ENCODE measurements around the gene PRKG1.
"Not testable (repeated sequence)": the region's sequence is repeated elsewhere in the genome, so short reads cannot be mapped to it uniquely, and the experiment has no call there.

Gene PRKG1

DNA sequence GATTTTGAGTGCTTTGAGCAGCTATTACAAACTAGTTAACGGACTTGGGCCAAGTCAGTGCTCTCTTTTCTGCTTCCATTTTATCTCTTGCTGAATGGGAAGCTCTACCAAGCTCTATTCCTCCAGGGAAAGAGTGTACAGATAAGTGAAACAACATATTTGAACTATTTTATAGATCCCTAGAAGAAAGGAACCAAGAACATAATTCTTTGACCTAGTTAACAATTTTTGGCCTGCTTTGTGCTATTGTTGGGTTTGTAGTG is 244.8 kb downstream of the PRKG1 start:
- DNase-seq (ENCODE audit: low read depth in 1 of 2, low spot score in 1 of 2), result no peak

- DNase-seq (ENCODE audit: low read depth in 1 of 2, low spot score in 1 of 2), result no peak
Measured at GRCh38 chr10:51321300-51321699, 247.0 kb downstream of the PRKG1 start.

GRCh38 chr10:51321980-51322379 is 247.7 kb downstream of the PRKG1 start:
- DNase-seq (ENCODE audit: low read depth in 1 of 2, low spot score in 1 of 2), result no peak

- DNase-seq (ENCODE audit: low read depth in 1 of 2, low spot score in 1 of 2), result no peak
Measured at GRCh38 chr10:51325649-51326048, 251.4 kb downstream of the PRKG1 start.

DNA sequence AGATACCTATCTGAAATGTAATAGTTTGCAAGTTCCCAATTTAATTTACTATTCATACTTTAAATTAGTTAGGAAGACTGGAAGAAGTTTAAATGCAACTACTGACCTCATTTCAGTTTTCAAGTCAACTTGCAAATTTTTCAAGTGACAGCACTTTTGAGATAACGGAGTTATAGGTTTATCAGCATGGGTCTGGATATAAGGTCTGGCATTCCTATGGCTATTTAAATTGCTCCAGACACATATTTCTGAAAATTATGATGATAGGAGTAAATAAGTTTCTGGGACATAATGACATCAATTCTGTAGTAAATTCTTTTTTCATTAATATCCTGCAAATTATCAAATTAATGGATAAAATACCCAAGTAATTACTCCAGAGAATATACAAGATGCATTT is 251.9 kb downstream of the PRKG1 start:
- DNase-seq (ENCODE audit: low read depth in 1 of 2, low spot score in 1 of 2), result no peak

- no peak for DNase-seq (ENCODE audit: low read depth in 1 of 2, low spot score in 1 of 2)
Measured at GRCh38 chr10:51327432-51327831, 253.1 kb downstream of the PRKG1 start.

DNA sequence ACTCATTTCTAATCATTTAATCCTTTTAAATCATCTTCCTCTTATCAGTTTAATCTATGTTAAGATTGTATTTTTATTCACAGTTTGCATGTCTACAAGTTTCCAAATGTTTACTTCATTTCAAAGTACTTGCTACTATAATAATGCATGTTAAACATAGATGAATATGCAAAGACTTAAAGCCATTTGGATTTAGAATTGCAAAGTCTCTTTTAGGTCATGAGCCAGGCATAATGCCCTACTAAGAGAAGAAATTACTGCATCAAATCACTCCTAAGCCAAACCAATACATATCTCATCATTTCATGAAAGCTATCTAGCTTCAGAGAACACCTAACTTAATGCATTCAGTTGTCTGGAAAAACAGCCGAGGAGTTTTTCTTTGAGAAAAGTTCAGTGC is 266.1 kb downstream of the PRKG1 start:
- no peak for DNase-seq (ENCODE audit: low read depth in 1 of 2, low spot score in 1 of 2)

DNA sequence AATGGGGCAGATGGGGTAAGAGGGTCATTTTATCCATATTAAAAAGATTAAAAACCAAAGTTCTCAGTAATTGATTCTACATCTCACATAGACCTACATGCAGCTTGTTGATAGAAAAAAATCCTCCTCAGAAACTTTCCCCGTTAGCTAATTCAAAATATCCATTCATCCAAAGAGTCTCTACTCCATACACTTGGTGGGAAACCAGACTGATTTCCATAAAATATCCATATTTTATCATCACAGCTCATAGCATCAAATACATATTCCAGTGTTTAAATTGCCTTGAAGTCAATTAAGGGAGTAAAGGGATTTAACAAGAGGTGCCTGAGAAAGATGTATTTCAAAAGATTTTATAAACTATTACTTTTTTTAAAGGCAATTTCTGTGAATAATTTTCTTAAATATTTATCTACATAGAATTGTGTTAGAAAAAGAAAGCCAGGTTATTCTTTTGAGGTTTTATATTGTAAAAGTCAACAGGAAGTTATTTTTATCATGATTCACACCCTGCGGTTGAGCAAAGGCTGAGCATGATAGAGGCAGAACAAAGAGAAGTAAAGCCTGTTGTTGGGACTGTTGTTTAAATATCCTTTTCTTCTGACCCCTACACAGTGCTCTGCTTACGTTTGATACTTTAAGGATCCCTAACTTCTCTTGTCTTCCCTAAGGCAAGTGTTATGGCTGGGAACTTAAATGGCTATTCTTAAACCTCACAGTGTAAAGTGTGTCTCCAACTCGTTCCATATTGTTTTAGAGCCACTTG is 266.7 kb downstream of the PRKG1 start:
- DNase-seq (ENCODE audit: low read depth in 1 of 2, low spot score in 1 of 2), result no peak

DNA sequence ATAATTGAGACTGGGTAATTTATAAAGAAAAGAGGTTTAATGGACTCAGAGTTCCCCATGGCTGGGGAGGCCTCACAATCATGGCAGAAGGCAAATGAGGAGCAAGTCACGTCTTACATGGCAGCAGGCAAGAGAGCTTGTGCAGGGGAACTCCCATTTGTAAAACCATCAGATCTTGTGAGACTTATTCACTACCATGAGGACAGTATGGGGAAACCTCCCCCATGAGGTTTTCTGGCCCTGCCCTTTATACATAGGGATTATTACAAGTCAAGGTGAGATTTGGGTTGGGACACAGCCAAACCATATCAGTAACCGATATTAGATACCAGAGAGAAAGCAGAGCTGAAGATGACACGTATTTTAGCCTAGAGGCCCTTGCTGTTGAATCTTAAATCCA is 267.5 kb downstream of the PRKG1 start:
- DNase-seq (ENCODE audit: low read depth in 1 of 2, low spot score in 1 of 2), result not testable (repeated sequence)

DNA sequence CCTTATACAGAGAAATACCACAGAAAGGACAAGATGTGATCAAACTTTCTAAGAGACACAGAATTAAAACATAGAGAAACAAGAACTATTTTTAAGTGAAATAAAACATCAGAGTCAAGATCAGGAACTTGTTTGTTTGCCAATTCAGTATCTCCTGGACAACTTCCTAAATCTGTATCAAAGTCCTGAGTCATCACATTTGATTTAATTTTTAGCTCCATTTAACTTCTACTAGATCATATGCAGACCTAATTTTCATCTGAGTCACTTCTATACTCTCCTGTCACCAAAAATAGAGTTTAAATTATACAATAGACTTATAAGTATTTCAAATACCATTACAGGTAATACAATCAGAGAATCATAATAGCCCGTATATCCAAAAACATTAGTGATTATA is 268.1 kb downstream of the PRKG1 start:
- DNase-seq (ENCODE audit: low read depth in 1 of 2, low spot score in 1 of 2), result no peak

GRCh38 chr10:51343391-51343790 is 269.1 kb downstream of the PRKG1 start:
- no peak for DNase-seq (ENCODE audit: low read depth in 1 of 2, low spot score in 1 of 2)

DNA sequence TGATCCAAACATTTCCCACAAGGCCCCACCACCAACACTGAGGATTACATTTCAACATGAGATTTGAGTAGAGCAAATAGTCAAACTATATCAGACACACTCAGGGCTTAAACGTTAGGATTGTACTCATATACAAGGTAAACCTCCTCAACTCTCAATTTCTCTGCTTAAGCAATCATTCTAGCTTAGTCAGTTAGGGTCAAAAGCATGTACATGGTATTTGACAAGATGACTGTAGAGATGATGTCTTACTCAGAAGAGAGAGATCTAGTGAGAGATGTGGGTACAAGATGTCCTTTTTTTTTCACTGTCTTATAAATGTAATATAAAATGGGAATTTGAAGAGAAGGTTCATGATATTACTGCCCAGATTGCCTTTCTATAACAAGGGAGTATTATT is 270.1 kb downstream of the PRKG1 start:
- no peak for DNase-seq (ENCODE audit: low read depth in 1 of 2, low spot score in 1 of 2)

- no peak for DNase-seq (ENCODE audit: low read depth in 1 of 2, low spot score in 1 of 2)
Measured at GRCh38 chr10:51348622-51349021, 274.3 kb downstream of the PRKG1 start.

GRCh38 chr10:51357170-51357569 is 282.9 kb downstream of the PRKG1 start:
- DNase-seq (ENCODE audit: low read depth in 1 of 2, low spot score in 1 of 2), result no peak

DNA sequence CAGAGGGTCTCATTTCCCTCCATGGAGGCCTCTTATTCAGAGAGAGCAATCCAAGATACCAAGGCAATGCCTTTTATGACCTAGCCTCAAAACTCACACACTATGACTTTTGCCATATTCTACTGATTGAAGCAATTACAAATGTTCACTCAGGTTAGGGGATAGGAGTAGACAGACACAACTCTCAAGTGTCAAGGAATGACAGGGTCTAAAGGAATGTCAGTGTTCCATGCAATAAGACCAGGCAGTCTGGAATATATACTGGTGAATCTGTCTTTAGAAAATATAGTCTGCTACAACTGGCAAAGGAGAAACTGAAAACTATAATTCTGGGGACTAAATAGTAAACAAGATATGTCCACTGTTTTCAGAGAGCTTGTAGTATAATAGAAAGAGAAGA is 283.9 kb downstream of the PRKG1 start:
- no peak for DNase-seq (ENCODE audit: low read depth in 1 of 2, low spot score in 1 of 2)

- DNase-seq (ENCODE audit: low read depth in 1 of 2, low spot score in 1 of 2), result no peak
Measured at GRCh38 chr10:51363415-51363814, 289.1 kb downstream of the PRKG1 start.

- DNase-seq (ENCODE audit: low read depth in 1 of 2, low spot score in 1 of 2), result no peak
Measured at GRCh38 chr10:51364674-51365073, 290.4 kb downstream of the PRKG1 start.

GRCh38 chr10:51366044-51366443 is 291.8 kb downstream of the PRKG1 start:
- DNase-seq (ENCODE audit: low read depth in 1 of 2, low spot score in 1 of 2), result no peak

DNA sequence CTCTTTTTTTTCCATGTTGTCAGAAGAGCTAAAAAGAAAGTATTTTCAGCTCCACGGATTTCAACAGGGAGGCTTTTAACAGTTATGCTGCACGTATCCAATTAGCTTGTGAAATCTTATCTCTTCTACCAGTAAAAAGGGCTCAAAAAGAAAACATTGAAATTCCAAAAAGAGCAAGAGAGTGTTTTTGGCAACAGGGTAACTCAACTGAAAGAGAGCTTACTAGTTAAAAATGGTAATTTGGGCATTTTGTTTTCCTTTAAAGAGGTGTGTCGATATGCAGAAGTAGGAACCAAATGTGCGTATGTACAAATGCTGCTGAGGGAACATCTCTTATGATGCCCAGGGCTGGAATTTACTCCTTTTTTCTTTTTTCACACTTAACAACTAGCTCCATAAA is 292.8 kb downstream of the PRKG1 start:
- no peak for DNase-seq (ENCODE audit: low read depth in 1 of 2, low spot score in 1 of 2)

DNA sequence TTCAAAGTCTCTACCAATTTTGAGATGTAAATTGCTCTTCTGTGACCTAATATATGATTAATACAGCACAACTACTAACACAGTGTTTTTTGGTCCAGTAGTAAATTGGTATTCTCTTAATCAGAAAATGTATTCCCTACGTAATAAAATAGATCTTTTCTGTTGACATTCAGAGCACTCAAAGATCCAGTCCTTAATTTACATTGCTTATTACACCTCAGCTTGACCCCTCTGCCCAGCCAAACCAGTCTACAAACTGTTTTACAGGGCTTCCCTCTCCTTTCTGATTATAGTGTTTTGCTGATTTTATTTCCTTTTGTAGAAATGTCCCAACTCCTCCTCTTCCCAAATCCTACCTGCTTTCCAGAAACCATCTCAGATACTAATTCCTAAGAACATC is 293.4 kb downstream of the PRKG1 start:
- no peak for DNase-seq (ENCODE audit: low read depth in 1 of 2, low spot score in 1 of 2)

- DNase-seq (ENCODE audit: low read depth in 1 of 2, low spot score in 1 of 2), result no peak
Measured at GRCh38 chr10:51368943-51369342, 294.7 kb downstream of the PRKG1 start.

- no peak for DNase-seq (ENCODE audit: low read depth in 1 of 2, low spot score in 1 of 2)
Measured at GRCh38 chr10:51369903-51370302, 295.6 kb downstream of the PRKG1 start.

GRCh38 chr10:51371743-51372142 is 297.5 kb downstream of the PRKG1 start:
- no peak for DNase-seq (ENCODE audit: low read depth in 1 of 2, low spot score in 1 of 2)

DNA sequence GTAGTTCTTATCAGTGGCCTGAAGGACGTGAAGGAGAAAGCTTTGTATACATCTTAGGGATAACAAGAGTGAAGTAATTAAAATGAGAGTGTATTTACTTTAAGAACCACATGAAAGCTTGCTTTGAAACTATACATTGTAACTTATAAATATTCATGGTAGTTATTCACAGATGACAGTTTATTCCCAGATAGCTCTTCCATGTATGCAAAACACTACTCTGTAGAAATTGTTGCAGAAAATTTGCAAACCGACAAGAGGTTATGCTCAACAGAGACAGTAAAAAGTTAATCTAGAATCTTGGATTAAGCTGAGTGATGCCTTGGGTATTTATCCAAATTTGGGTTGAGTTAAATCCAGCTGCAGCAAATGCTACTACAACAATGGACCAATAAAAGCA is 301.5 kb downstream of the PRKG1 start:
- DNase-seq (ENCODE audit: low read depth in 1 of 2, low spot score in 1 of 2), result no peak

Data from activated T-helper 1 cell treated with anti-CD3 and anti-CD28 coated beads, Interleukin-2, amount 50 U/mL, for 16 hours (primary cell).